IPS-NIHi11 (cell line): Measurements from ENCODE around the gene SPAG9.

Source experiments
- DNase-seq: peaks from one replicate; pipeline ENCODE4 v3.0.0; 2012; ENCODE audit warnings: mixed read lengths, low spot score

The SPAG9 gene

DNA sequence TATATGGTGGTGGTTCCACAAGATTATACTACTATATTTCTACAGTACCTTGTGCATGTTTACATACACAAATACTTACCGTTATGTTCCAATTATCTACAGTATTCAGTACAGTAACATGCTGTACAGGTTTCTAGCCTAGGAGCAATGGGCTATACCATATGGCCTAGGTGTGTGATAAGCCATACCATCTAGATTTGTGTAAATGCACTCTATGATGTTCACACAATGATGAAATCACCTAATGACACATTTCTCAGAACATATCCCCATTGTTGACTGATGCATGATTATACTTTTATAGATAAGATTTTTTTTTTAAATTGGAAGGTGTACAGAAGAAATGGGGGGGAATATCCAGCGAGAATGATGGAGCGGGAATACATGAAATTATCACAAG is 131.5 kb downstream of the SPAG9 start:
- no peak for DNase-seq

- DNase-seq: no peak
These were observed 132.2 kb downstream of the SPAG9 start for GRCh38 chr17:50988427-50988826.

- DNase-seq: no peak
These were observed 133.5 kb downstream of the SPAG9 start for GRCh38 chr17:50986989-50987660.

DNA sequence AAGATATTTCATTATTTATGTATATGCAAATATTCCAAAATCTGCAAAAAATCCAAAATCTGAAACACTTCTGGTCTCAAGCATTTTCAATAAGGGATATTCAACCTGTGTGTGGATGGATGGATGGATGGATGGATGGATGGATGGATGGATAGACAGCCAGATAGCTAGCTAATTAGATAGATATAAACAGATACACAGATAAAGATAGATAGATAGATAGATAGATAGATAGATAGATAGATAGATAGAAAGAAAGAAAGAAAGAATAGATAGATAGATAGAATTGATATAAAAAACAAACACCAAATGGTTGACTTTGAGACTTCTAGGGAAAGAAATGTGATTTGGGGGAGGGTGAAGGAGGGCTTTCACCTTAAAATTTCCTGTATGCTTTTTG is 139.4 kb downstream of the SPAG9 start:
- no peak for DNase-seq

DNA sequence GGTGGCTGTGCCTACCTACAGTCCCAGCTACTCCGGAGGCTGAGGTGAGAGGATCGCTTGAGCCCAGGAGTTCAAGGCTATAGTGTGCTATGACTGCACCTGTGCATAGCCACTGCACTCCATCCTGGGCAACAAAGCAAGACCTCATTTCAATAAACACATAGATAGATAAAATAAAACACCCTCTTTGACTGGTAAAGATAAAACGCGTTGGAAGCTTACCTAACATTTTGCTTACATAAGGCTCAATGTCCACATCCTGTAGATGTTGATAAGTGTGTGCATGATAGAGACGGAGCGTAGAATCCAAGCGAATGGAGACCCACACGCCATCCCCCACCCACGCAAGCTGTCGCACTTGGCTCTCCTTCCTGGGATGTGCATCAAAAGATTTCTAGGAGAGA is 141.1 kb downstream of the SPAG9 start:
- DNase-seq: no peak

- DNase-seq: no peak
These were observed 143.0 kb downstream of the SPAG9 start for GRCh38 chr17:50977487-50978159.

DNA sequence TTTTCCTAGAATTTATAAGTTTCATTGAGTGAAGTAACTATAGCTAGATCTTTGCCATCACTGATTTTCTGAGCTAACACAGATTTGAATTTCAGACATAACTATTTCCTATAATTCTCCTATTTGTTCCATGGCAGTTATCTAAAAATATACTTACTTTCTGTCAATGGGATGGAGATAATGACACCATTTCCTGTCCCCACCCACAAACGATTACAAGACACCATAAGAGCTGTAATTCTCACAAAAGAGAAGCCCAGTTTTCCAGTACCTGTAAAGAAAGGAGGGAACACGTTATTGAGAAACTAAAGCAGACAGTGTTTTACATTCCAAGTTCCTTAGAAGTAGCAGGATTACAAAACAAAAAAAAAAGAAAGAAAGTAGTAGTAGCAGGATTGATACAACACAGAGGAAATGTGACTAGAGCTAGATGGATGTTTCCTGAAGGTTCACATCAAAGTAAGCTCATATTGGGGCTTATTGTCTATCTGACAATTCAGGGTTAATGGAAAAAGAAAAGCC is 143.7 kb downstream of the SPAG9 start:
- no peak for DNase-seq

DNA sequence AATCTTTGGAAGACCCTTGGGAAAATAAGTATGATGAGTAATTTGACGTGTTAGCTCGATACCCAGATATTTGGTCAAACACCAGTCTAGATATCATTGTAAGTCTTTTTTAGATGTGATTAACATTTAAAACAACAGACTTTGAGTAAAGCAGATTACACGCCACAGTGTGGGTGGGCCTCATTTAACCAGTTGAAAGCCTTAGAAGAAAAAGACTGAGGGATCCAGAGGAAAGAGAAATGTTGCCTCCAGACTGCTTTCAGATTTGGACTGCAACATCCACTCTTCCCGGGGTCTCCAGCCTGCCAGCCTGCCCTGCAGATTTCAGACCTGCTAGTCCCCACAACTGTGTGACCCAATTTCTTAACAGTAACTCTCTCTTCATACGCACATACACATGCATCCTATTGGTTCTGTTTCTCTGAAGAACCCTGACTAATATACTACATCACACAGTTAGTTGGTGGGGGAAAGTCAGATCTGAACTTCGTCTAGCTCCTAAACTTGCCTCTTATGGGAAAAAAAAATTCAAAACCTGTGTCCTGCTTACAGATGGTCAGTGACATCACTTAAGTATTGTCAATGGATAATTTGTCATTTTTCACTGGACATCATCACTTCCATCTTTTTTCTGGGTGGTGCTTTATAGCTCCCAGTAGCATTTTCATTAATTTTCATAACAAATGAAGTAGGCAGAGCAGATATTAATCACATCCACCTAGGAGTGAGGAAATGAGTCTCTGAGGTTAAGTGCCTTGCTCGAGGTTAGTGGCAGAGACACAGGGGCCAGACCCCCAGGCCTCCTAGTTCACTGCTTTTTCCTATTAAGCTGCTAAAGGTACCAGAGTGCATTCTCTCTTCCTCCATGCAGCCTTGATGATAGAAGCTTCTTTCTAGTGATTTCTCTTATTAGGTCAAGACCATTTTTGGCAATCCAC is 146.8 kb downstream of the SPAG9 start:
- no peak for DNase-seq

DNA sequence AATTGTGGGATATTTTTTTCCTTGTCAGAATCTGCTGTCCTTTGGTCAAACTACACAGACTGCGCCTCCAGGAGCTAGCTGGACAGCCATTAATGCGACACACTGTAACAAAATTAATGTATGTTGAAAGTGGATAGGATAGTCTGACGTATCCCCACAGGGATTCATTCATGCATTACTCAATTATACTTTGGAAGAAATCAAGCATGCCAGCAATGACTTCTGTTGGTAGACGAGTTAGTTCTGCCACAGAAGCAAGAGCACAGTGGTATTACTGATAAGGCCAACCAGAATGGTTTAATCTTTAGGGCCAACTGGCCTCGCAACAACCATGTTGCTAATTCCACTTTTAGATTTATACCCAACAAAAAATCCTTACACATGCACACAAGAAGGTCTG is 148.1 kb downstream of the SPAG9 start:
- DNase-seq: peak; percentile 19

DNA sequence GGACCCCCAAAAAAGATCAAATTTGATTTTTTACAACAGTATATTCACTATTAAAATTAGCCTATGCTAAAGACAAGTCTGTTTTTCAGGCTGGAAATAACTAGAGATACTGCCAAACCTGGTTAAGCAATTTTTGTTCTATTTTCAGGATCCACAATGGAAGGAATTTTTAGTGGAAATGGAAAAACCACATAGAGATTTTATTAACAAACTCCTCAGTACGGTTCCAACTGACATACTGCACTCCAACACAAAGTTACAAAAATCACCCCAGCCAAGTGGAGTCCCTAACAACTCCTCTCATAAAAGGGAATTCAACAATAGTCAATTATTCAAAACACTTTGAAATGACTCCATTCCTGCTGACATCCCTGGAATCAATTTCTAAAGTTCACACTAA is 152.9 kb downstream of the SPAG9 start:
- no peak for DNase-seq

- no peak for DNase-seq
These were observed 154.5 kb downstream of the SPAG9 start for GRCh38 chr17:50966163-50966666.

DNA sequence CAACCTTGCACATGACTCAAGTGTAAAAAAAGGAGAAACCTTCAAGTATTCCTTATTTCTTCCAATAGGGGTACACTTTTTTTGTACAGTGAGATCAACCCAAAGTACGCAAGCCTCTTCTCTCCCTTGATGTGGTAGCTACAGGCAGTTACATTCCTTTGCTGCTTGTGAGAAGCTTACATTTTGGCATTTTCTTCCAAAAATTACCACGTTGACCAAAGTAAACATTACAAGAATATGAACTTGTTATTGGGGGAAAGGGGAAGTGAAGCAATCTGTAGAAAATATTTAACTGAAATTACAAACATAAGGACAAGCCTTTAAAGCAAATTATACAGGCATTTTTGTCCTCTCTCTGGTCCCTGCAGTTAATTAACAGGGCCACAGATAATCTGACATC is 157.5 kb downstream of the SPAG9 start:
- DNase-seq: no peak

DNA sequence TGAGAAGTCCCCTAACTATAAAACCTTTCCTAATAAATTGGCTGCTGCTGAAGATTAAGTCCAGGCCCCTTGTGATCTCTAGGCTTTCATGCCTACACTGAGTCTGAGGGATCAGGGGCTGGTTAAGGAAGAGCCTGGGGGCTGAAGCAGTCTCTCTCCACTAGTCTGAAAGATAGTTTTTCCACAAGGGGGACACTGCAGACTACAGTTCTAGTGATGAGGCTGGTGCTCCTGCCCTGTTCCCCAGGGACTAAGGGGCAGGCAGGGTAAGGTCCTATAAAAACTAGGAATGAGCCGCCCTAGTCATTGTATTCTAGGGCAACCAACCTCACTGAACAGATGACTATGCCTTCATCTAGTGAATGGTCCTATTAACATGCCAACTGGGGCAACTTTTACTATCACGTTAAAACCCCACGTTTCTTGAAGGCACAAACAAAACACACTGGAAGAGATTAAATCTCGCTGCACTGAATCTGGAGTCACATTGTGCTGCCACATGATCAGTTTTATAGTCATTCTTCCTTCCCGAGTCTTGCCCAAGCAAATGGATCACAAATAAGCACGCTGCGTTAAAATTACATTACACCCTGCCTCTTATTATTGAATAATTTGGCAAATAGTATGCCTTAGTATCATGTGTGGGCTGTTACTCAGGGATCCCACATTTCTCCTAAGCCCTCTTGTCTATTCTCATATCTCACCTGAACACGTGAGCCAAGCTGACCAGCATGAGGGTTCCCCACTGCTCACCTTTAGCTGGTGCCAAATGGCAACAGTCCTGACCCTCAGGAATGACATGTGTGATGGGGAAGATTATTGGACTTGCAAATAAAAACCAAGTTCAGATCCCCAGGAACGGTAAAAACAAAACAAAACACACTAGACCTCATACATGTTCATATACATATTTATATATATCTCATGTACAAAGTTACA is 159.1 kb downstream of the SPAG9 start:
- DNase-seq: no peak

GRCh38 chr17:50959341-50959740 is 161.3 kb downstream of the SPAG9 start:
- no peak for DNase-seq

GRCh38 chr17:50957600-50958575 is 162.8 kb downstream of the SPAG9 start:
- DNase-seq: no peak

DNA sequence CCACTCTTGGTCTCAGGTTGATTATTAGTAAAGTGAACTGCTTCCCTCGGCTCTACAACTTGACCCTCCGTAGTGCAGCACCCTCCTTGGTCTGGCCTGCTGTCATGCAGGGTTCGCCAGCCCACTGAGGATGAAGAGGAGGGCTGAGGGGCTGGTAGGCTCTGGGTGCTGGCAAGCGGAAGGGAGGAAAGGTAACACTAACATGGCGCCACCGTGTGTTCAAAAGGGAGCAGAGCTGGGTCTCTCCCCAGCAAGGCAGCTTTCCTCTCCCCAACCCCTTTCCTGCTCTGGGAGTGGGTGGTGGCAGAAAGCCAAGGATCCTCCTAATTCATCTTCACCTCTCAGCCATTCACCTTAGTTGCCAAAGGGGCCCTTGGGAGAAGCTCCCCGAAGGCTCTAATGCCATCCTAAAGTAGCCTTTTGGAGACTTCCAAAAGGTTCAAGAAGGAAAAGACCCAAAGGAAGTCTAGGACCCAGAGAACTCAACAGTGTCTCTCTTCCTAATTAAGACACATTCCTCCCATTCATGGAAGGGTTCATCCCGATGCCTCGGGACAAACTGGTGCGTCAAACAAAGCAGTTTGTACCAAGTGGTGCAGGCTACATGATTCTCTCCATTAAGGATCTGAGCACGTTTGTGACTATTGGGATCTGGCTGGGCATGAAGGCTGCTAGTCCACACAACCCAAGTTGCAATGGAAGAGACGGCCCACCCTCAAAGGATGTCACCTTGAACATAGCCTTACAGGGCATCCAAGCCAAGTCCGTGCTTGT is 163.7 kb downstream of the SPAG9 start:
- DNase-seq: peak; percentile 82

DNA sequence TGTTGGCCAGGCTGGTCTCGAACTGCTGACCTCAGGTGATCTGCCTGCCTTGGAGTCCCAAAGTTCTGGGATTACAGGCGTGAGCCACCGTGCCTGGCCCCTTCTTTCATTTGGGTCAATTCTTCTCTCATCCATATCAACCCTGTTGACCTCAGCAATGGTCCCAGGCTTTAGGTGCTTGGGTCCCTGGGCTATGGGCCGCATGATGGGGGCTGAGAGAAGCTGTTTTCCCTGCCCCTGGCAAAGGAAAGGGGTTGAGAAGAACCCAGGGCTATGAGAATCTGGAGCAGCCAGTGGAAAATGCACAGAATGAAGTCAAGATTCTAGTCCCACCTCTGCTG is 164.3 kb downstream of the SPAG9 start:
- no peak for DNase-seq

DNA sequence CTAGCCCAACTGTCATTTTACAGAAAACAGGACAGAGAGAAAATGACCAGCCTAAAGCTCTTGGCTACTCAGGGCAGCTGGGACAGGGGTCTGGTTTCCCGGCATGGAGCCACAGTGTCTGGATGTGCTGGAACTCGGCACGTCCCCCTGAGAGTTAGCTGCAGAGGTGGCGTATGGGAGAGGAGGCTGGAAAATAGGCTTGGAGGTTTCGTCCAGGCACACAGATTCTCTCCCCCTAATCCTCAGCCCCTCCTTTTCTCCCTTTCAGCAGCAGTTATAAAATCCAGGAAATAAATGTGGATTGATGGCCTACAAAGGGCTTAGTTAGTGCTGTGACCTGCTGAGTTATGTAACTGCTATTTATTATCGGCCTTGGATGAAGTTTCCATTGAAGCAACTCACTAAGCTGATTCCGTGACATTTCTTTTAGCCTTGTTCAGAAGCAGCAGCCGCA is 165.0 kb downstream of the SPAG9 start:
- DNase-seq: no peak

DNA sequence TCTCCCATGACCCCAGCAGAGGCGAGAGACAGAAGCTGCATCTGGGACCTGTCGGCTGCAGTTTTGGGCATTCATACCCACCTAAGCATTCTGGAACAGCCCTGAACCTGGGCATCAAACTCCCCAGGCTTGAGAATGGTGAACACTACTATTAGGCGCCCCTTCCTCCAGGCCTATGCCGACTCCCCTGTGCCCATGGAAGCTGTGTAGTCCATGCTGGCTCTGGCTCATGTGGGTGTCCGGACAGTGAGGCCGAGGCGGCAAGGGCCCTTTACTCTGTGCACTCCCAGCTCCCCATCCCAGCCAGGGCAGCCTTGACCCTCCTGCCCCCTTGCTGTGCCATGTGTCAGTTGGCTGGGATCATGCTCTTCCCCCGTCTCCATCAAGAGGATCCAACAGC is 165.5 kb downstream of the SPAG9 start:
- DNase-seq: no peak
